Karpas-422 (cell line): ENCODE results near the gene GRK6. TPM values are rescaled to one million over a fixed set of nuclear protein-coding genes. Genes with fewer than 3 reads are reported as not detected.
"Not testable (repeated sequence)": the region's sequence is repeated elsewhere in the genome, so short reads cannot be mapped to it uniquely, and the experiment has no call there.

Experiments
- DNase-seq: peaks from one replicate; pipeline ENCODE4 v3.0.0-alpha.2; 2015
- H2AFZ ChIP-seq: fragments of 200-600 bp; sonication (generic); 2 replicates; pipeline ENCODE4 v1.6.1; 2014; ENCODE audit warnings: antibody characterized with exemption, low read length, mixed read lengths
- H3K27ac ChIP-seq: fragments of 200-600 bp; sonication (generic); 2 replicates; pipeline ENCODE4 v1.5.1; 2014; ENCODE audit warnings: mild to moderate bottlenecking, low read length, moderate library complexity
- H3K27me3 ChIP-seq: fragments of 200-600 bp; sonication (generic); 2 replicates; pipeline ENCODE4 v1.6.1; 2014; ENCODE audit warnings: low read length, mixed read lengths
- H3K36me3 ChIP-seq: fragments of 200-600 bp; sonication (generic); 2 replicates; pipeline ENCODE4 v1.6.1; 2014; ENCODE audit warnings: low read length, mixed read lengths; ENCODE audit not compliant: insufficient read depth
- H3K4me1 ChIP-seq: fragments of 200-600 bp; sonication (generic); 2 replicates; pipeline ENCODE4 v1.6.1; 2014; ENCODE audit warnings: mild to moderate bottlenecking, low read length, mixed read lengths
- H3K4me2 ChIP-seq: fragments of 200-600 bp; sonication (generic); 2 replicates; pipeline ENCODE4 v1.6.1; 2014; ENCODE audit warnings: low read length, low read depth, mild to moderate bottlenecking; ENCODE audit not compliant: poor library complexity, severe bottlenecking
- H3K4me3 ChIP-seq: fragments of 200-600 bp; sonication (generic); 2 replicates; pipeline ENCODE4 v1.5.1; 2014; ENCODE audit warnings: mild to moderate bottlenecking, antibody characterized with exemption, low read length, mixed read lengths
- H3K79me2 ChIP-seq: fragments of 200-600 bp; sonication (generic); 2 replicates; pipeline ENCODE4 v1.6.1; 2014; ENCODE audit warnings: mild to moderate bottlenecking, low read length, mixed read lengths
- H3K9ac ChIP-seq: fragments of 200-600 bp; sonication (generic); 2 replicates; pipeline ENCODE4 v1.6.0; 2014; ENCODE audit warnings: low read length
- H3K9me2 ChIP-seq: fragments of 200-600 bp; sonication (generic), shearing (Covaris generic); replicated peaks from 2 replicates; pipeline ENCODE4 v1.6.0; 2014; ENCODE audit warnings: mild to moderate bottlenecking, low read length, moderate library complexity; ENCODE audit not compliant: insufficient read depth
- H3K9me3 ChIP-seq: fragments of 300-700, 200-600 bp; sonication (generic); 2 replicates; pipeline ENCODE4 v1.6.1; 2014; ENCODE audit warnings: low read length, mixed read lengths
- H4K20me1 ChIP-seq: fragments of 200-600 bp; sonication (generic); 2 replicates; pipeline ENCODE4 v1.6.1; 2014; ENCODE audit warnings: mild to moderate bottlenecking, antibody characterized with exemption, low read length, low read depth; ENCODE audit not compliant: insufficient read depth
- total RNA-seq: library from RNA; depleted of rRNA; stranded (reverse); fragments of >200 nt; shearing (Covaris generic); gene quantifications from 2 replicates; pipeline ENCODE4 v1.2.3, GENCODE V29; 2014; ENCODE audit warnings: low replicate concordance

GRK6 gene
- total RNA-seq, 1 experiment from 2014 or later = 45.5 TPM

- no peak for DNase-seq
- no peak overlapping the region for H3K4me3 ChIP-seq
- no peaks in the 10 kb centered on the region for H3K9me2 ChIP-seq
- H3K4me2 ChIP-seq = peak overlapping the region; percentile 47
- H3K4me1 ChIP-seq = peaks cover 5% of the 10 kb centered on the region; the same call in 1 of the 2 replicates
- no peaks in the 10 kb centered on the region for H3K79me2 ChIP-seq
- H2AFZ ChIP-seq = no peak overlapping the region
- no peaks in the 10 kb centered on the region for H3K27me3 ChIP-seq
- H3K9me3 ChIP-seq = no peaks in the 10 kb centered on the region
- no peaks in the 10 kb centered on the region for H3K36me3 ChIP-seq
- H3K9ac ChIP-seq = no peak overlapping the region
- no peaks in the 10 kb centered on the region for H4K20me1 ChIP-seq
- H3K27ac ChIP-seq = no peak overlapping the region
Measured at GRCh38 chr5:177412603-177413233, 13.8 kb upstream of the GRK6 start.

GRCh38 chr5:177414481-177414880 is 12.0 kb upstream of the GRK6 start:
- Histone ChIP-seq H3K79me2 (no peaks in the 10 kb centered on the region), H3K36me3 (no peaks in the 10 kb centered on the region), H3K27me3 (no peaks in the 10 kb centered on the region), H4K20me1 (no peaks in the 10 kb centered on the region), H3K9me2 (no peaks in the 10 kb centered on the region), H2AFZ (no peak overlapping the region), H3K4me1 (peaks cover 5% of the 10 kb centered on the region; the same call in 1 of the 2 replicates), H3K9me3 (no peaks in the 10 kb centered on the region), H3K4me2 (no peak overlapping the region), H3K9ac (no peak overlapping the region), H3K4me3 (no peak overlapping the region), H3K27ac (no peak overlapping the region)
- no peak for DNase-seq

- H2AFZ ChIP-seq, H3K4me1 ChIP-seq, H3K9me2 ChIP-seq, H3K9me3 ChIP-seq, H3K27ac ChIP-seq, H3K79me2 ChIP-seq, H3K4me3 ChIP-seq, H3K9ac ChIP-seq, H3K4me2 ChIP-seq, H3K36me3 ChIP-seq, DNase-seq, H3K27me3 ChIP-seq, H4K20me1 ChIP-seq: not testable (repeated sequence)
Measured at GRCh38 chr5:177417081-177417480, 9.4 kb upstream of the GRK6 start.

GRCh38 chr5:177419046-177419445 is 7.4 kb upstream of the GRK6 start:
- Histone ChIP-seq H3K9me2 (no peaks in the 10 kb centered on the region), H3K4me3 (no peak overlapping the region), H3K9me3 (no peaks in the 10 kb centered on the region), H4K20me1 (no peaks in the 10 kb centered on the region), H3K27ac (no peak overlapping the region), H3K4me1 (no peaks in the 10 kb centered on the region), H3K4me2 (no peak overlapping the region), H3K9ac (no peak overlapping the region), H3K36me3 (no peaks in the 10 kb centered on the region), H3K79me2 (no peaks in the 10 kb centered on the region), H3K27me3 (no peaks in the 10 kb centered on the region), H2AFZ (no peak overlapping the region)
- DNase-seq = no peak

- not testable (repeated sequence) for H3K36me3 ChIP-seq, H2AFZ ChIP-seq, H3K4me3 ChIP-seq, H3K27ac ChIP-seq, DNase-seq, H3K27me3 ChIP-seq, H3K9ac ChIP-seq, H3K9me3 ChIP-seq, H3K9me2 ChIP-seq, H3K4me1 ChIP-seq, H3K79me2 ChIP-seq, H3K4me2 ChIP-seq, H4K20me1 ChIP-seq
Measured at GRCh38 chr5:177420472-177420871, 6.0 kb upstream of the GRK6 start.

- no peaks in the 10 kb centered on the region for H3K36me3 ChIP-seq
- no peaks in the 10 kb centered on the region for H3K9me3 ChIP-seq
- H3K4me3 ChIP-seq = no peak overlapping the region
- H3K9me2 ChIP-seq = no peaks in the 10 kb centered on the region
- no peaks in the 10 kb centered on the region for H3K27me3 ChIP-seq
- peaks cover 9% of the 10 kb centered on the region for H3K4me1 ChIP-seq
- no peak overlapping the region for H2AFZ ChIP-seq
- H3K79me2 ChIP-seq = no peaks in the 10 kb centered on the region
- no peak overlapping the region for H3K27ac ChIP-seq
- no peak overlapping the region for H3K9ac ChIP-seq
- no peak for DNase-seq
- H4K20me1 ChIP-seq = no peaks in the 10 kb centered on the region
- H3K4me2 ChIP-seq = no peak overlapping the region
Measured at GRCh38 chr5:177421062-177421798, 5.2 kb upstream of the GRK6 start.

- H3K9ac ChIP-seq = no peak overlapping the region
- no peak overlapping the region for H3K4me2 ChIP-seq
- no peak overlapping the region for H3K4me3 ChIP-seq
- peaks cover 25% of the 10 kb centered on the region for H3K4me1 ChIP-seq
- H3K27ac ChIP-seq = no peak overlapping the region
- H4K20me1 ChIP-seq = peaks cover 17% of the 10 kb centered on the region; the same call in 1 of the 2 replicates
- no peak for DNase-seq
- no peak overlapping the region for H2AFZ ChIP-seq
- H3K36me3 ChIP-seq = no peaks in the 10 kb centered on the region
- H3K9me2 ChIP-seq = no peaks in the 10 kb centered on the region
- H3K27me3 ChIP-seq = no peaks in the 10 kb centered on the region
- peaks cover 20% of the 10 kb centered on the region for H3K79me2 ChIP-seq
- no peaks in the 10 kb centered on the region for H3K9me3 ChIP-seq
Measured at GRCh38 chr5:177423671-177424070, 2.8 kb upstream of the GRK6 start.

GRCh38 chr5:177425196-177425800 is 1.2 kb upstream of the GRK6 start:
- H3K4me2 ChIP-seq = peak overlapping the region; percentile 83
- H3K36me3 ChIP-seq = no peaks in the 10 kb centered on the region
- H3K27ac ChIP-seq = no peak overlapping the region
- H3K9ac ChIP-seq = peak overlapping the region; percentile 78
- H3K79me2 ChIP-seq = peaks cover 36% of the 10 kb centered on the region
- no peaks in the 10 kb centered on the region for H3K9me3 ChIP-seq
- no peaks in the 10 kb centered on the region for H3K9me2 ChIP-seq
- H3K27me3 ChIP-seq = no peaks in the 10 kb centered on the region
- peak overlapping the region; percentile 73 for H3K4me3 ChIP-seq
- DNase-seq = no peak
- peak overlapping the region; percentile 63 for H2AFZ ChIP-seq
- peaks cover 42% of the 10 kb centered on the region for H3K4me1 ChIP-seq
- H4K20me1 ChIP-seq = peaks cover 20% of the 10 kb centered on the region; the same call in 1 of the 2 replicates
